ENCODE data around the gene TTL. TPM values are rescaled to one million over a fixed set of nuclear protein-coding genes. Genes with fewer than 3 reads are reported as not detected.
"Not testable (repeated sequence)": the region's sequence is repeated elsewhere in the genome, so short reads cannot be mapped to it uniquely, and the experiment has no call there.

The TTL gene
- 30.5 TPM for total RNA-seq (2013)
- polyA plus RNA-seq (10 to 100 TPM in 1 of 3 donors, 1 to 10 TPM in 2; 2.7 to 13.9 (median 5.4) TPM), polyA minus RNA-seq (6.8 and 9.1 TPM in 2 replicates), total RNA-seq (34.5 to 82.7 (median 42.9) reads per million in 11 experiments)

- Histone ChIP-seq H3K4me2 (replicated peaks; ENCODE audit: extremely low read depth, low read length, poor library complexity, severe bottlenecking) (peak within 1 kb of the TSS; percentile 96), H2AFZ (ENCODE audit: insufficient read depth, low read depth, low read length, poor library complexity, severe bottlenecking) (peak within 1 kb of the TSS; percentile 92), H3K36me3 (replicated peaks in 1 of 2; ENCODE audit: control insufficient read depth in 1 of 2, insufficient read depth in 2 of 2, low read length in 2 of 2) (peaks cover 5 to 14% of the 10 kb centered on the region in 2 donors), H3K4me1 (ENCODE audit: control insufficient read depth in 1 of 2, insufficient read depth in 2 of 2, low read length in 2 of 2) (peaks cover 21 to 31% of the 10 kb centered on the region in 2 donors), H3K27me3 (ENCODE audit: control insufficient read depth in 2 of 2, insufficient read depth in 2 of 2, low read length in 2 of 2) (no peaks in the 10 kb centered on the region), H4K20me1 (ENCODE audit: insufficient read depth, low read length) (peaks cover 8% of the 10 kb centered on the region), H3K4me3 (replicated peaks in 1 of 3; ENCODE audit: low read depth in 2 of 3, low read length in 3 of 3) (peak within 1 kb of the TSS; percentile 89 to 92 (median 90)), H3K27ac (ENCODE audit: low read depth in 1 of 2, low read length in 2 of 2) (peak within 1 kb of the TSS; percentile 80 to 89), H3K9ac (ENCODE audit: insufficient read depth, low read length, poor library complexity, severe bottlenecking) (peak within 1 kb of the TSS; percentile 86), H3K9me3 (replicated peaks in 1 of 2; ENCODE audit: control insufficient read depth in 1 of 2, insufficient read depth in 1 of 2, low read length in 2 of 2) (no peaks in the 10 kb centered on the region), H3K79me2 (ENCODE audit: insufficient read depth, low read length) (peaks cover 41% of the 10 kb centered on the region)
- Mint-ChIP-seq H3K27me3 (ENCODE audit: low read depth in 3 of 3) (peaks cover 0 to 5% (median 3%) of the 10 kb centered on the region in 3 donors), H3K4me1 (peaks cover 32% of the 10 kb centered on the region), H3K9me3 (no peaks in the 10 kb centered on the region), H3K36me3 (peaks cover 5 to 8% of the 10 kb centered on the region in 2 donors), H3K27ac (peak within 1 kb of the TSS; percentile 91 to 98 (median 96)), H3K4me3 (peak within 1 kb of the TSS; percentile 99)
- TF ChIP-seq, protein P1, sequence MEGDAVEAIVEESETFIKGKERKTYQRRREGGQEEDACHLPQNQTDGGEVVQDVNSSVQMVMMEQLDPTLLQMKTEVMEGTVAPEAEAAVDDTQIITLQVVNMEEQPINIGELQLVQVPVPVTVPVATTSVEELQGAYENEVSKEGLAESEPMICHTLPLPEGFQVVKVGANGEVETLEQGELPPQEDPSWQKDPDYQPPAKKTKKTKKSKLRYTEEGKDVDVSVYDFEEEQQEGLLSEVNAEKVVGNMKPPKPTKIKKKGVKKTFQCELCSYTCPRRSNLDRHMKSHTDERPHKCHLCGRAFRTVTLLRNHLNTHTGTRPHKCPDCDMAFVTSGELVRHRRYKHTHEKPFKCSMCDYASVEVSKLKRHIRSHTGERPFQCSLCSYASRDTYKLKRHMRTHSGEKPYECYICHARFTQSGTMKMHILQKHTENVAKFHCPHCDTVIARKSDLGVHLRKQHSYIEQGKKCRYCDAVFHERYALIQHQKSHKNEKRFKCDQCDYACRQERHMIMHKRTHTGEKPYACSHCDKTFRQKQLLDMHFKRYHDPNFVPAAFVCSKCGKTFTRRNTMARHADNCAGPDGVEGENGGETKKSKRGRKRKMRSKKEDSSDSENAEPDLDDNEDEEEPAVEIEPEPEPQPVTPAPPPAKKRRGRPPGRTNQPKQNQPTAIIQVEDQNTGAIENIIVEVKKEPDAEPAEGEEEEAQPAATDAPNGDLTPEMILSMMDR (IDR thresholded peaks at IDR 0.05) = no peak
- intact Hi-C loops (cut with micrococcal nuclease) = loop anchor here in 1 of 2 donors (5.0 kb wide), 1 partner anchor 101 kb away; the partner anchor contains the start of gene CHCHD5
- WGBS (ENCODE audit: insufficient coverage) = under 1% methylated on average over 81 of the region's 82 CpGs
- peak; percentile 56 to 83 (median 72) for DNase-seq
These were observed at the start of gene TTL for GRCh38 chr2:112481528-112482233. Gene TTL (plus strand): TSS chr2:112482156. CDS start chr2:112482345, 189 bp downstream.

DNA sequence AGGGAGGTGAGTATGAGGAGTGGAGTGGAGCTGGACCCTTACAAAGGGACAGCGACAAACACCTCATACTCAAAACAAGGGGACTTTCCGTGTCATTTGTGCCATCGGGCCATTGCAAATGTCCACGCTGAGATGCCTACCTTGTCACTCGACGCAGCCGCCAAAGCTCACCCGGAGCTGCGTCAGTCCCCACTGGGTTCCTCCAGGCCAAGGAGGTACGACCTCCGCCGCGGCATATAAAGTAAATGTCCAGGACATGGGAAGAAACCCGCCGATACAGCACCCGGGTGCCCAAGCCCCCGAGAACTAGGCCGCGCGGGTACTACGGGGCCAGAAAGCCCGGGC, 49.6 kb upstream of the TTL start:
- not testable (repeated sequence) for H3K9me3 ChIP-seq (replicated peaks in 1 of 2; ENCODE audit: control insufficient read depth in 1 of 2, insufficient read depth in 1 of 2, low read length in 2 of 2); H3K27me3 ChIP-seq (ENCODE audit: control insufficient read depth in 2 of 2, insufficient read depth in 2 of 2, low read length in 2 of 2); H3K27ac ChIP-seq (ENCODE audit: low read depth in 1 of 2, low read length in 2 of 2); H3K36me3 ChIP-seq (replicated peaks in 1 of 2; ENCODE audit: control insufficient read depth in 1 of 2, insufficient read depth in 2 of 2, low read length in 2 of 2); H3K36me3 Mint-ChIP-seq; H3K4me1 Mint-ChIP-seq; H3K9me3 Mint-ChIP-seq; H3K27me3 Mint-ChIP-seq (ENCODE audit: low read depth in 3 of 3); H3K4me2 ChIP-seq (replicated peaks; ENCODE audit: extremely low read depth, low read length, poor library complexity, severe bottlenecking); DNase-seq; H4K20me1 ChIP-seq (ENCODE audit: insufficient read depth, low read length); H3K4me1 ChIP-seq (ENCODE audit: control insufficient read depth in 1 of 2, insufficient read depth in 2 of 2, low read length in 2 of 2)
- Mint-ChIP-seq H3K4me3 (peak overlapping the region; percentile 77 to 78), H3K27ac (peak overlapping the region in 6 of 7 donors; percentile 20 to 70 (median 39))
- Histone ChIP-seq H3K9ac (ENCODE audit: insufficient read depth, low read length, poor library complexity, severe bottlenecking) (peak overlapping the region; percentile 40), H3K4me3 (replicated peaks in 1 of 3; ENCODE audit: low read depth in 2 of 3, low read length in 3 of 3) (peak overlapping the region; percentile 43 to 66 (median 54)), H2AFZ (ENCODE audit: insufficient read depth, low read depth, low read length, poor library complexity, severe bottlenecking) (peak overlapping the region; percentile 59), H3K79me2 (ENCODE audit: insufficient read depth, low read length) (peaks cover 13% of the 10 kb centered on the region)
- intact Hi-C loops (cut with micrococcal nuclease) = loop anchor here (10.0 kb wide), 2 partner anchors 178 to 378 kb away; partner anchors contain the start of genes ZC3H8 (in 2 of the 2) and TMEM87B (in 1 of the 2)
- 22% methylated on average over 9 of the region's 22 CpGs for WGBS (ENCODE audit: insufficient coverage)

DNA sequence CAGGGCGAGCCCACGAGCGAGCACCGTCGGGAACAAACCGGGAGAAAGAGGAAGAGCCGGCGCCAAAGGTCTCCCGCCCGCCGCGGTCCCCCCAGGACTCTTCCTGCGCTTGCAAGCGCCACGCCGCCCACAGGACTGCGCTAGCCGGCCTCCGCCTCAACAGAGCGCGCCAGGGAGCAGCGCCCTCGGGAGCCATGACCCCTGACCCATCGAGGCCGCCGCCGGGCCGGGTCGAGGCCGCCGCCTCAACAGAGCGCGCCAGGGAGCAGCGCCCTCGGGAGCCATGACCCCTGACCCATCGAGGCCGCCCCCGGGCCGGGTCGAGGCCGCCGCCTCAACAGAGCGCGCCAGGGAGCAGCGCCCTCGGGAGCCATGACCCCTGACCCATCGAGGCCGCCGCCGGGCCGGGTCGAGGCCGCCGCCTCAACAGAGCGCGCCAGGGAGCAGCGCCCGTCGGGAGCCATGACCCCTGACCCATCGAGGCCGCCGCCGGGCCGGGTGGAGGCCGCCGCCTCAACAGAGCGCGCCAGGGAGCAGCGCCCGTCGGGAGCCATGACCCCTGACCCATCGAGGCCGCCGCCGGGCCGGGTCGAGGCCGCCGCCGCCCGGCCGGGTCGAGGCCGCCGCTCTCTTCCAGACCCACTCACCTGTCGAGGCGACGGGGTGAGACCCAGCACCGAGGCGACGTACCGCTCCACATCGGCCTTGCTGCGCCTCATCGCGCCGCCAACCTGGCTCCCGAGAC, 49.0 kb upstream of the TTL start:
- Histone ChIP-seq H2AFZ (ENCODE audit: insufficient read depth, low read depth, low read length, poor library complexity, severe bottlenecking) (peak overlapping the region; percentile 59), H3K9ac (ENCODE audit: insufficient read depth, low read length, poor library complexity, severe bottlenecking) (peak overlapping the region; percentile 40)
- WGBS (ENCODE audit: insufficient coverage) = under 1% methylated on average over 71 of the region's 98 CpGs

More for the DNA sequence above, 49.0 kb upstream of the TTL start:
- not testable (repeated sequence) for H3K27me3 Mint-ChIP-seq (ENCODE audit: low read depth in 3 of 3); H3K36me3 ChIP-seq (replicated peaks in 1 of 2; ENCODE audit: control insufficient read depth in 1 of 2, insufficient read depth in 2 of 2, low read length in 2 of 2); H3K36me3 Mint-ChIP-seq; H3K9me3 Mint-ChIP-seq; H3K9me3 ChIP-seq (replicated peaks in 1 of 2; ENCODE audit: control insufficient read depth in 1 of 2, insufficient read depth in 1 of 2, low read length in 2 of 2); H4K20me1 ChIP-seq (ENCODE audit: insufficient read depth, low read length); H3K4me1 ChIP-seq (ENCODE audit: control insufficient read depth in 1 of 2, insufficient read depth in 2 of 2, low read length in 2 of 2); H3K4me1 Mint-ChIP-seq; H3K4me2 ChIP-seq (replicated peaks; ENCODE audit: extremely low read depth, low read length, poor library complexity, severe bottlenecking); H3K27me3 ChIP-seq (ENCODE audit: control insufficient read depth in 2 of 2, insufficient read depth in 2 of 2, low read length in 2 of 2)
- intact Hi-C loops (cut with micrococcal nuclease) = loop anchor here (10.0 kb wide), 2 partner anchors 178 to 378 kb away; partner anchors contain the start of genes ZC3H8 (in 2 of the 2) and TMEM87B (in 1 of the 2)
- Mint-ChIP-seq H3K4me3 (peak overlapping the region; percentile 77 to 78), H3K27ac (peak overlapping the region in 5 of 7 donors; percentile 20 to 70 (median 38))
- peak; percentile 4 to 19 (median 10) for DNase-seq
- H3K4me3 ChIP-seq (replicated peaks in 1 of 3; ENCODE audit: low read depth in 2 of 3, low read length in 3 of 3) = peak overlapping the region; percentile 43 to 66 (median 54)
- H3K27ac ChIP-seq (ENCODE audit: low read depth in 1 of 2, low read length in 2 of 2) = peak overlapping the region in 1 of 2 donors; percentile 41
- H3K79me2 ChIP-seq (ENCODE audit: insufficient read depth, low read length) = peaks cover 13% of the 10 kb centered on the region

All from CD14-positive monocyte (primary cell).